RPMI7951 (cell line): Measurements from ENCODE around the gene HOXB13. TPM values are rescaled to one million over a fixed set of nuclear protein-coding genes. Genes with fewer than 3 reads are reported as not detected.

Experiments used
- DNase-seq: peaks from one replicate; pipeline ENCODE4 v3.0.0-alpha.2; 2012; ENCODE audit warnings: low read depth
- total RNA-seq: library from RNA; depleted of rRNA; stranded (reverse); fragments of >200 nt; shearing (Covaris generic); gene quantifications from 2 replicates; pipeline ENCODE4 v1.2.3, GENCODE V29; 2014

The HOXB13 gene
- total RNA-seq, 1 experiment from 2014 or later = 5.4 TPM

DNA sequence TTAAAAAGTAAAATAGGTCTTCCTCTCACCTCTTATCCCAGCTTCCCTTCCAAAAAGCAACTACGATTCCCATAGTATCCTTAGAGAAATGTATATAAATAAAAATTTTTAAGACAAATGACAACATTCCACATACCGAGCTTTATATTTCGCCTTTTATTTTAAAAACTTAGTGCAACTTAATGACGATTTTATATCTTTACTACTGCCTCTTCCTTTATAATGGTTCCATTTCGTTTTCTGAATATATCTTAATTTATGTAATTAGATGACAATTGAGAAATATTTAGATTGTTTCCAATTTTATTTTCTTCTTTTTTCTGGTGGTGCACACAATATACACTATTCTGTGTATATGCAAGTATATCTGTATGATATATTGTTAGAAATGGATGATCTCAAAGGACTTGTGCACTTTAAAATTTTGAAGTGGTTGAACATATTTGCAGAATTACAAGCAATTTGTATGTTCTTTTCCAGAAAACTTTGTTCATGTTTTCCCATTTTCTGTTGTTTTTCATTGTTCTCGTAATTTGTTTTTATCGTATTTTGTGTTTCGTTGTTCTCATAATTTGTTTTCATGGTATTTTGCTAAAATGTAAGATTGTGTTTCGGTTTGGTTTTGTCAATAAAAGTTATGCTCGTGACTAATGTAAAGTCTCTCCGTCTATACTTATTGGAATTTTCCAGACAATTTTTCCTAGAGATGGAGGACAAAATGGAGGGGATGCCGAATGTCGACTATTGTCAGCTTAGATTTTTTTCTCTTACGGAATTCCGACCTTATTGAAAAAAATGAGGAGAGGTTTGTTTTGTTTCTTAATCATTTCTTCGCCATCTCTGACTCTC, 20.4 kb upstream of the HOXB13 start:
- no peak for DNase-seq

DNA sequence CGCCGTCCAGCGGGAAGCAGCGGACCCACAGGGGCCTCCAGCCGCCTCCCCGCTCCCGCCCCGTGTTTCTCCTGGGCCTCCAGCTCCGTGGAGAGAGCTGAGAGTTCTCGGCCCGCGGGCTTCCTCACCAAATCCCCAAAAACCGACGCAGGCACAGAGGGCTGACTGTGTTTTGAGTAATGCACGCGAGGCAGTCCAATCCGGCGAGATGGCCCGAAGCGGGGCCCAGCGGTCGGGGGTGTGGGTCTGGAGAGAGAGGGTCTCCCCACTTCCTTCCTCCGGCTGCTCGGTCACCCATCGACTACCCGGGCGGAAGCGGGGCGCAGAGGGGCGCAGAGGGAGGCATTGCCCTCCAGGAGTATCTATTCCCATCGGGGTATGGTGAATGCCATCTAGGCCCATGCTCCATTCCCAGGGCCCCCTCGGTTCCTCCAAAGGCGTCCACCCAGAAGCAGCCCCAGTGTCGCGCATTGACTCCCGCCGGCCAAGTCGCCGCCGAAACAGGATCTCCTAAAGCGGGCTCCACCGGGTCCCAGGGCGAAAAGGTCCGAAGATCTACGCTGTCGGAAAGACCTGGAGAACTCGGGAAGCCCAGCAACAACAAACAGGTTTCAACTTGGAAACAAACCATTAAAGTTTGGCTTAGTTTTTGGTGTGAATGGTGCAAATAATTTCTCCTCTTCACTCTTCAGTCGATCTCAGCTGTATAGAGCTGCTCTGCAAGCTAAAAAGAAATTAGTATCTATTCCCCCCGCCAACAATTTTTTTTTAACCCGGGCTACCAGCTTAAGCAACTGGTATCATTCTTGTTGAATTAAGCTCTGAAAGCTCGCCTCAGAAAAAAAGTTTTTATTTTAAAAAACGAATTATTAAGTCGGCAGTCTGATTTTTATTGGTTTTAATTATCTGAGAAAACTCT, 19.2 kb upstream of the HOXB13 start:
- no peak for DNase-seq

DNA sequence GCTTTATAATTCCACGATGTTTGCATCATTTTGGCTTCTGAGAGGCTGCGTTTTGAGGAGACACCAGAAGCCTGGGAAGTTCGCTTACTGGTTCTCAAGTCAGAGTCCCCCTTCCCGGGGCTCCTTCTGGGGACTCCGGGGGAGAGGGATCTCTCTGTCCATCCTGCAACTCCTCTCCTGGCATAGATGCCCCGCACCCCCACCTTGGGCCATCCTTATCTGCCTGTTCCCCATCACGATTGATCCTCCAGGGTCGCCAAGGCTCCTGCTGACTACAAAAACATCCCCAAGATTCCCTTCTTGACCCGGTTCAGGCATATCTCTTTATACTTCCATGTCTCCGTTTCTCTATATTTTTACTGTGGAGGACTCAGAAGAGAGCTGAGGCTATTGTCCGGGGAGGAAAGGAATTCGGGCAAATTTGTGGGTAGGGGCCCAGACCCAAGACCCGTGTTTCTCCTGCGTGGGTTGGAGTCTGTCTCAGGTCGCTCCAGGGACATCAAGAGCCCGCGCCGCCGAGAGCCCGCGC, 18.4 kb upstream of the HOXB13 start:
- DNase-seq = no peak

DNA sequence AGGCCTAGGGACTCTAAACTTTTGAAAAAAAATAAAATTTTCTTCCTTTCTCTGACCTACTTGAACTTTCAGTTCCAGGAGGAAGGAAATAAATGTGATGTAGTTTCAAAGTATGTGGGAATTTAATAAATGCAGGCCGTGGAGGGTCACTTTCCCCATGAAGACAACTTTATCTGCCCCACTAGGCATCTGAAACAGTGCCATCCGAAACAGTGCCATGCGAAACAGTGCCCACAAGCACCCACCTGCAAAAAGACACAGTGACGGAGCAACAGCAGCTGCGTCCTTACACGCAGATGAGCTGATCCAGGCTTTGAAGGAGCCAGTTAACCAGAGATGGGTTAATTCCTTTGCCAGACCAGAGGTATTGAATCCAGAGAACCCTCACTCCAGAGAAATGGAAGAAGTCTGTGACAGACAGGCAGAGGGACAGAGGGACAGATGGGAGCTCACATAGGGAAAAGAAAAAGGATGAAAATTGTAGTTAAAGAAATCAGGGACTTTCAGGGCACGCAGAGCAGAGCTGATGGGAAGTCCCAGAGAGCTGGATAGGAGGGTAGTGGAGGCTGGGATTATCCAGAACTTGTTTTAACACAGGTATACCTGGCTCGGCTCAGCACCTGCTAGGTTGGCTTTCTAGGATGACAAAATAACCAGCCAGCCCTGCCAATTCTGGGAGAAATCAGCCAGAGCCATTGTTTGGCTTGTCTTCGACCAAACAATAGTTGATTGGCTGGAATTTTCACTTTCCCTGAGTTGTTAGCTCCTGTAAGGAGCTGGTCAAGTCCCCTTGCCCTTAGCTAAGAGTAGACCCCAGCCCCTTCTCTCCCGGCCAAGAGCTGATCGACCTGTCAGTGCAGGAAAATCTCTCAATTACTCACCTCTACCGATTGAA, 17.1 kb upstream of the HOXB13 start:
- DNase-seq = no peak

GRCh38 chr17:48740537-48740936, 12.0 kb upstream of the HOXB13 start:
- no peak for DNase-seq

DNA sequence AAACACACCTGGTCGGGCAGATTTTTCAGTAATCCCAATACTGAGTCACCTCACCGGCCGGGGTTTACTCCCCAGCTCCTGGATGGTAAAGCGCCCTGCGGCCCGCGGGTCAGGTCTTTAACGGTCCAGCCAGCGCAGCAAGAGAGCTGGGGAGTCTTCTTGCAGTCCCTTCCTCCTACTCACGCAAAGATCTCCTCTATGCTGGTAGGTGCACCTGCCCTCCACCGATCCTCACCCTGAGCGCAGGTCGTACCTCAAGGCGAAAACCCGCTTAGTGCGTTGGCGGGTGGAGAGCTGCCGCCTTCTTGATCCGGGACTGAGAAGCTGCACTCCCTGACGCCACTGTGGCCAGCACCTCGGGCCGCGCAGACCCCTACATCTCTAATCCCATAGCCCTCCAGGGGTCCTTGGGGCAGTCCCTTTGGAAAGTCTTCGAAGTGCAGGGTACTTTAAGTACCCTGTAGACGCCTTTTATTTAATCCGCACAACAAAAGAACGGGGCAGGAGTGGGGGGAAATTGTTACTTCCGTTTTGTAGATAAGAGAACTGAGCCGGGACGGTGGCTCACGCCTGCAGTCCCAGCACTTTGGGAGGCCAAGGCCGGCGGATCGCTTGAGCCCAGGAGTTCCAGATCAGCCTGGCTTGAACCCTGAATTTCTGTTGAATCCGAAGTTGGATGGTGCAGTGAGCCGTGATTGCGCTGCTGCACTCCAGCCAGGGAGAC, 10.4 kb upstream of the HOXB13 start:
- DNase-seq = no peak

DNA sequence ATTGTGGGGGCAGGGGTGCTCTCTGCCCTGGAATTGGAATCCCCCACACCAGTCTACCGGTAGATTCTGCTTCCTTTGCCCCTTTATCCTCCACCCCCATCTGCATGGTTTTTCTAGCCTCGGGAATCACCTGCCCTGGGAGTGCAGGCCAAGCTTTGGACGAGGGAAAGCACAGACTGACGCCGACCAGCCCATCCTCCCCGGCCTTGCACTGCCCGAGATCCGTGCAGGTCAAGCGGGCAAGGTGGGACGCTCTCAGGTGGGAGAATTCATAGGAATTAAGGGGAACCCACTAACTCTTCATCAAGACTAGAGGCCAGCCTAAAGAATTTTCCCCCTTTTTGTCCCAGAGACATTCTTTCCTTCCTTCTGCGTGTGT, 9.9 kb upstream of the HOXB13 start:
- DNase-seq = no peak

- no peak for DNase-seq
These were observed 8.9 kb upstream of the HOXB13 start for GRCh38 chr17:48737330-48738043.

DNA sequence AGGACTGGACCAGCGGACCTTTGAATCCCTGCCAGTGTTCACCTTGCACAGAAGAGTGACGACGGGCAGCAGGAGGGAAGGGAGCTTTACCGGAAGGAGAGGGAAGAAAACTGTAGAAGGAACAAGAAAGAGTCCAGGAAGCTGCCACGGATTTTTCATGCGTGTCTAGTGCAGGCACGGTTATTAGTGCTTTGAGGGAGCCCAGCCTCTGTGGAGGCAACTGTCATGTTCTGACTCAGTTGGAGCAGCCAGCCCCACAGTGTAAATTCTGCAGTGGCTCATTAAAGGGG, 6.5 kb upstream of the HOXB13 start:
- no peak for DNase-seq

GRCh38 chr17:48734333-48735061, 5.9 kb upstream of the HOXB13 start:
- DNase-seq = no peak

DNA sequence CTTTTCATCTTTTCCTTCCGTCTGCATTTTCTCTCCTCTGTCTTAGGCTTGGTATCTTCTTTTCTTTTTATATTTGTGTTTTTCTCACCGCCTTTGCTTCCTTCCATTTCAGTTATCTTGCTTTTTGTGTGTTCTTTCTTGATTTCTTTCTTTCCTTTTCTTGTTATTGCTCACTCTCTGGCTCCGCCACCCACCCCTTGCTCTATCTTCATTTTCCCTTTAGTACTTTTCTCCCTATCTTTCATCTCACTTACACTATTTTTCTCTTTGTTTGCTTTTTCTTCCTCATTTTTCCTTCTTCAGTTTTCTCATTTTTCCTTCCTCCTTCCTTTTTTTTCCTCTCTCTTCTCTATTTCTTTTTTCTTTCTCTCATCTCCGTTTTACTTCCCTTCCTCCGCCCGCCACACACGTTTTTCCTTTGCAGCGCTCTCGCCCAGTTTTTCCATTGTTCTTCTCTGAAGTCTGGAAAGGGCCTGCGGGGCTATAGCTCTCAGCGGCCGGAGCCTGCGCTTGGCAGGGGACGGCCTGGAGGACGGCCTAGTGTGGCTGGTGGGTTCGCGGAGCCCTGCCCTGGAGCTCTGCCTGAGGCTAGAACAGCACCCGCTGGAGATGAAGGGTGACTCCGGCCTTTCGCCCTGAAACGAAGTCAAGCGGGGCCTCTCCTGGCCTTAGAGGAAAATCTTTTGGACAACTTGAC, 5.2 kb upstream of the HOXB13 start:
- DNase-seq = no peak

- DNase-seq = no peak
These were observed 4.4 kb upstream of the HOXB13 start for GRCh38 chr17:48732688-48733629.

DNA sequence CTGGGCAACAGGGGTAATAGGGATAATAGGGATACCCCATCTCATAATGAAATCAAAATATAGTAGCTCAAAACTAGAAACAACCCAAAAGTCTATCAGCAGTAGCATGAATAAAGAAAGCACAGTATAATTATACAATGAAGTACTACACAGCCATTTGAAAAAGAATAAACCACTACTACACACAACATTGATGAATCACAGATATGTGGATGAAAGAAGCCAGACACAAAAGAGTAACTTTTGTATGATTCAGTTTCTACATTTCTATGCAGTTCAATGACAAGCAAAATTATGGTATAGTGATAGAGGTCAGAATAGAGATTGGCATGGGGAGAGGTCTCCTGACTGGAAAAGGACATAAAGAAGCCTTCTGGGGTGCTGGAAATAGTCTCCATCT, 2.8 kb upstream of the HOXB13 start:
- DNase-seq = no peak

DNA sequence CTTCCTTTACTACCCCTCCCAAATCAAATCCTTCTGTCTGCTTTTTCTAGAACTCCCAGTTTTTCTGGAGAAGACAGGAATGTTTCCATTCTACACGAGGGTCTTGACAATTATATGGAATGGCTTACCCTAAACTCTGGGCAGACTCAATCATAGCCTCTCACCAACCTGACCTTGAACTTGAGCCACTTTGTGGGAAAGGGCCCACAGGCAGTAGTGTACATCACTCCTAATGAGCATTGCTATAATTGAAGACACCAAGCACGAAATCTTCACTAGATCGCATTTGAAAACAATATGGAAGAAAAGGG, 1.6 kb upstream of the HOXB13 start:
- DNase-seq = no peak

GRCh38 chr17:48729335-48730239, 1.0 kb upstream of the HOXB13 start:
- DNase-seq = peak; percentile 39

- no peak for DNase-seq
These were observed 955 bp downstream of the HOXB13 start for GRCh38 chr17:48727415-48728175.
